GM19193 (cell line): Measurements from ENCODE around the gene ZXDC.

ENCODE experiments used
- POLR2A ChIP-seq: IDR thresholded peaks from 4 replicates; pipeline ENCODE4 v1.6.1; 2011; ENCODE audit not compliant: insufficient read depth, insufficient read length; ENCODE audit errors: extremely low read depth

ZXDC gene, protein sequence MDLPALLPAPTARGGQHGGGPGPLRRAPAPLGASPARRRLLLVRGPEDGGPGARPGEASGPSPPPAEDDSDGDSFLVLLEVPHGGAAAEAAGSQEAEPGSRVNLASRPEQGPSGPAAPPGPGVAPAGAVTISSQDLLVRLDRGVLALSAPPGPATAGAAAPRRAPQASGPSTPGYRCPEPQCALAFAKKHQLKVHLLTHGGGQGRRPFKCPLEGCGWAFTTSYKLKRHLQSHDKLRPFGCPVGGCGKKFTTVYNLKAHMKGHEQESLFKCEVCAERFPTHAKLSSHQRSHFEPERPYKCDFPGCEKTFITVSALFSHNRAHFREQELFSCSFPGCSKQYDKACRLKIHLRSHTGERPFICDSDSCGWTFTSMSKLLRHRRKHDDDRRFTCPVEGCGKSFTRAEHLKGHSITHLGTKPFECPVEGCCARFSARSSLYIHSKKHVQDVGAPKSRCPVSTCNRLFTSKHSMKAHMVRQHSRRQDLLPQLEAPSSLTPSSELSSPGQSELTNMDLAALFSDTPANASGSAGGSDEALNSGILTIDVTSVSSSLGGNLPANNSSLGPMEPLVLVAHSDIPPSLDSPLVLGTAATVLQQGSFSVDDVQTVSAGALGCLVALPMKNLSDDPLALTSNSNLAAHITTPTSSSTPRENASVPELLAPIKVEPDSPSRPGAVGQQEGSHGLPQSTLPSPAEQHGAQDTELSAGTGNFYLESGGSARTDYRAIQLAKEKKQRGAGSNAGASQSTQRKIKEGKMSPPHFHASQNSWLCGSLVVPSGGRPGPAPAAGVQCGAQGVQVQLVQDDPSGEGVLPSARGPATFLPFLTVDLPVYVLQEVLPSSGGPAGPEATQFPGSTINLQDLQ

DNA sequence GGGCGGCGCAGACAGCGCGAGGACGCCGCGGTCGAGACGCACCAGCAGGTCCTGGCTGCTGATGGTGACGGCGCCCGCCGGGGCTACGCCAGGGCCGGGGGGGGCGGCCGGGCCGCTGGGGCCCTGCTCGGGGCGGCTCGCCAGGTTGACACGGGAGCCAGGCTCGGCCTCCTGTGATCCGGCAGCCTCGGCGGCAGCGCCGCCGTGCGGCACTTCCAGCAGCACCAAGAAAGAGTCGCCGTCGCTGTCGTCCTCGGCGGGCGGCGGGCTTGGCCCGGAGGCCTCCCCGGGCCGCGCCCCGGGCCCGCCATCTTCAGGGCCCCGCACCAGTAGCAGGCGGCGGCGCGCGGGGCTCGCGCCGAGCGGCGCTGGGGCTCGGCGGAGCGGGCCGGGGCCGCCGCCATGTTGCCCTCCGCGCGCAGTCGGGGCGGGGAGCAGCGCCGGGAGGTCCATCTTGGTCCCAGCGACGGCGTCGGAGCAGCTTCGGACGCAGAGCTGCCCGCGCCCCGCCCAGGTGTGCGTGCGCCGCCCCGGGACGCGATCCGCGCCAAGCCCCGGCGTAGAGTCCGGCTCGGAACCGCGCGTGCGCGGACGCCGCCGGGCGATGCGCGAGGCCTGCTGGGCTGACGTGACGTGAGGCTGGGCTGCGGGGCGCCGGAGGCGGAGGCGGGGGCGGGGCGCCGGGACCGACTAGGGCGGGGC is at the start of gene ZXDC:
Gene ZXDC (minus strand): TSS at position 479 of the 702 bp plus-strand sequence. CDS start 26 bp downstream, at position 453.
- peak; percentile 88 for TF ChIP-seq POLR2A

DNA sequence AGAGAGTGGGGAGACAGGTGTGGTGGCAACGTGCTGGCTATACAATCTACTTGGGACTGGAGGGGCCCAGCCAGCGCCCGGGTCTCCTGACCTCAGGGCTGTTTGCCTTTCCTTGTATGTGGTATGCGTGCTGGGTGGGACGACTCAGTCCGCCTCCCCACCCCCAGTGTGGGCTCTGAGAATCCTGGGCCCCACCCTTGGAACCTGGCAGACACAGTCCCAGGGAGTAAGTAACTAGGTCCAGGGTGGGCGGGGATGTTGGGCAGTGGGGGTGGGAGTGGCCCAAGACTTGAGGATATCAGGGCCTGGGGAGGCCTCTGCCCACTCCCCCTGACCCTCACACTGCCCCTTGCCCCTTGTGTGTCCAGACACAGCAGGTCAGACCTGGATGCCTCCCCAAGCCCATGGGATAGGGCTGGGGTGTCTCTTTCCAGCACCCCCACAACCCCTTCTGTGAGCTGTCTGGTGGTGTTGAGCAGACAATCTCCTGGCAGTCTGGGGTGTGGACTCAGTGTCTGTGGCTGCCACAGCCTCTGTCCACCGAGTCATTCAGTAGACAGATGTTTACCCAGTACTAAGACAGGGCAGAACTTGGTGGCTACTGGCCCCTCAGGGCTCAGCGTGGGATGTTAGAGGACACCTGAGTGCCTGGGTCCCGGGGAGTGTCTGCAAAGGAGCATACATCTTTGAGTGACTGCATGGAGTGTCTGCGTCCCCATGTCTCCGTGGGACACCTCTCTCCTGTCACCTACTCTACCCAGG is 49.6 kb upstream of the ZXDC start:
- TF ChIP-seq POLR2A: no peak

DNA sequence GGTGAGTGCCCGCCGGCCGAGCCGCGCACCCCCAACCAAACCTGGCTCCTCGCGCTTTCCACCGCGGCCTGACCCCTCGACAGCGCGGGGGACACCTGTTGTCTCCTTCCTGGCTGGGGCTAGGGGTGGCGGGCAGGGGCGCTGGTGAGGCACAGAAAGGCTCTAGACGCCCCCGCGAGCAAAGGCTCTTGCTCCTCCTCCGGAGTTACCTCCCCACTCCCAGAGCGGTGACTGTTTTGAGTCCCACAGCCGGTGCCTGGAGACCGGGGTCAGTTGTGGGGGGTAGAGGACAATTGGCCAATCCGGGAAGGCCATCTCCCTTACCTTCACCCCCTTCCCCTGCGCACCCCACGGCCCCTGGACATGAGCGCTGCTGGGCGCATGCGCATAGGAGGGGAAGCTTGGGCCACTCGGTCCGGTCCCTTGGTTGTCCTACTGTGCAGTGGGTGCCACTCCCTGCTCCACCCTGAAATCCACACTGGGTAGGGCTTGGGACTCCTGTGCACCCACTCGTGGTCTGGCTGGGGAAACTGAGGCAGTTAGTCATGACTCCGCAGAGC is 48.8 kb upstream of the ZXDC start:
- no peak for TF ChIP-seq POLR2A

DNA sequence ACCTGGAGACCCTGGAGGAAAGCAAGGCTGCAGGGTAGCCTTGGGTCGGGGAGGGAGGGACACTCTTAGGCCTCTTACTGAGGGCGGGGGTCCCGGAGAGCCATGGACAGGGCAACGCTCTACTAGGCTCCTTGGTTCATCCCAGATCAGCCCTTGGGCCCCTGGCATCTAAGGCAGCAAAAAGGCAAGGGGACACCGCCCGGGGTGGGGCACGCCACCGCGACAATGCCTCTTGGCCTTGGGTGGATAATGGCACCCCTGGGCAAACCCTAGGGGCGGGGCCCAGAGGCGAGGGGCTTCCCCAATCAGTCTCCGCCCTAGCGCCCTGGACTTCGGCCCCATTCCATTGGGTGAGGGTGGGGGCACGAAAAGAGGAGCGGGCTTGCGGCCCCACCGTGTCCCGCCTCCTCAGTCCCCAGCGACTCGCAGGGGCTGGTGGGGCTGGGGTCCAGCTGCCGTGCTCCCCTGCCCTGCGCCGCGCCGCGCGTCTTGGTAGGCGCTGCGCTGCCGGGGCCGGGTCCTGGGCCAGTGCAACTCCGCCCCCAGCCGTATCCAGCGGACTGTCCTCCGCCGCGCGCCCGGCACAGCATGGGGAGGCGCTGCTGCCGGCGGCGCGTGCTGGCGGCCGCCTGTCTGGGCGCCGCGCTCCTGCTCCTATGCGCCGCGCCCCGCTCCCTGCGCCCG is 48.2 kb upstream of the ZXDC start, which contains the start of gene CHST13:
Gene CHST13 (plus strand): TSS at position 411 of the 684 bp plus-strand sequence. CDS start 178 bp downstream, at position 589.
- TF ChIP-seq POLR2A: no peak

DNA sequence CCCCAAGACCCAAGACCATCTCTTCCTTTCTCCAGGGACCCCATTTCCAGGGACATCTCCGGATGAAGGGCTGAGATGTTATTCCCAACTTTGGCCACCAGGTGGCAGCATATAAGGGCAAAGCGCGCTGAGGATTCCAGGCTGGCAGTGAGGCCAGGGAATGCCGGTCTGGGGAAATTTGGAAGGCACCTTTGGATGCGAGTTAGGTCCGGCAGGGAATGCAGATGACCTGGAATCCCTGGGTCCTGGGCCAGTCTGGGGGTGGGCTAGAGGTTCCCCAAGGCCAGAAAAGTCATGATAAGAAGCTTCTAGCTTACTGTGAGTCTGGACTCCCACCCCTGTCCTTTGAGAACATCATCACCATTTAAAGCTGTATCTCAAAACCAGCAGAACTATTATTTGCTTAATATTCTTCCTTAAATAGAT is 46.7 kb upstream of the ZXDC start:
- no peak for TF ChIP-seq POLR2A

DNA sequence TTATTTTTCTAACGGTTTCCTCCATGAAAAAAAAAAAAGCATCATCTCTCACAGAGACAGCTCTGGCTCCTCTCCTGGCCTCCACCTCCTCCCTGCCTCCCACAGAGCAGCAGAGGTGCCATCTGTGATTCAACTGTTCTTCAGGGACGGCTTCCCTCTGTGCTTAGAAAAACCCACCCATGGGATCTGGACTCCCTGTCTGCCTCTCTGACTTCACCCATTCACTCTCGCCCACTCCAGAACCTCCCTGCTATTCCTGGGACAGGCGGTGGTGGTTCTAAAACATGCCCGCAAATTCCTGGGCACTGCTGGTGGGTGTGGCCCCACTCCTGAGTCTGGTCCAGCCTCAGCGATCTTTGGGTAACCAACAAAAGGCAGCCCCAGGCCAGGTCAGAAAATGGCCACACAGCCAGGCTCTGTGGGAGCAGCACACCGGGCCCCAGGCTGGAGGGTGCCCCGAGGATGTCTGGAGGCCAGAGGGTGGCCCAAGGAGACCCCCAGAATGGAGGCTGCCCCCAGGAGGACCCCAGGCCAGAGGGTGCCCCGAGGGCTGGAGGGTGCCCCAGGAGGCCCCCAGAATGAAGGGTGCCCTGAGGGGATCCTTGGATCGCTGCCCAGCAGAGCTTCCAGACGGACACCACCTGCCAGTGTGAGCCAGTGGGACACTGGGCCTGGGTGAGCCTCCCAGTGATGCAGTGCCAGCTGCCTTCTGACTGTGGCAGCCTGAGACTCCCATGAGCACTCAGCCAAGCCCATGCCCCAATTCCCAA is 45.6 kb upstream of the ZXDC start:
- no peak for TF ChIP-seq POLR2A

DNA sequence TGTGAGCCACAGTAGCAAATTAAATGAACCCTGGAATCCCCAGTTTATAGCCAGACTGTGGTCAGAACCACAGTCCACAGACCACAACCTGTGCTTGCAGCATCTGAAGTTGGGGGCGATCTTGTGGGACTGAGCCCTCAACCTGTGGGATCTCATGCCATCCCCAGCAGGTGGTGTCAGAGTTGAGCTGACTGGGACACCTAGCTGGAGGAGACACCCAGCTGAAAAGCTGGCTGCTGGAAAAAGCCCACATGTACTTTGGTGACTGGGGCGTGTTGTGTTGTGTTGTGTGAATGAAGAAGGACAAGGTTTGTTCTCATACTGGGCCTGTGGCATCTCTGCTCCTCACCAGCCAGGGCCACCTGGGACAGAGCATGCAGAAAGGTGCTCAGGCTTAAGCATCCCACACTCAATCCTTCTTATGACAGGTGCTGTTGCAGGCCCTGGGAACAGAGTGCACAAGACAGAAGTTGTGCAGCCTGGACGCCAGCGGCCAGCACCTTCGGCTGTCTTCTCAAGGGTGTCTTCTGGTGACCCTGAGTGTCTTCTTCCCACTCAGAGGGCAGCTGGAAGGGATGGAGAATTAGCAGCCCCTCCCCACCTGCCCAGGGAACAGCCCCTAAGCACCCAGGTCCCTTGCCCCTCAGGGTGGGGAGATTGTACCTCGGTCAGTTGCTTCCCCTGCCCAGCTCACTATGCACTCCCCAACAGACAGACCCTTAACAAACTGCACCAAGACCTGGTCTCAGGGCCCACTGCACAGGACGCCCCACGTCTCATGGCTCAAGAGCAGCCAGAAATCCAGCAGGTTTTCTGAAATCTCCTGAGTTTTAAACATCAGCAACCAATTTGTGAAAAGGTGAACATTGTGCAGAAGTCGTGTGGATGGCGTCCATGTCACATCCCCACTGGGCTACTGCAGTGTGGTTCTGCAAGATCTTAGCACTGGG is 44.1 kb upstream of the ZXDC start:
- TF ChIP-seq POLR2A: no peak

DNA sequence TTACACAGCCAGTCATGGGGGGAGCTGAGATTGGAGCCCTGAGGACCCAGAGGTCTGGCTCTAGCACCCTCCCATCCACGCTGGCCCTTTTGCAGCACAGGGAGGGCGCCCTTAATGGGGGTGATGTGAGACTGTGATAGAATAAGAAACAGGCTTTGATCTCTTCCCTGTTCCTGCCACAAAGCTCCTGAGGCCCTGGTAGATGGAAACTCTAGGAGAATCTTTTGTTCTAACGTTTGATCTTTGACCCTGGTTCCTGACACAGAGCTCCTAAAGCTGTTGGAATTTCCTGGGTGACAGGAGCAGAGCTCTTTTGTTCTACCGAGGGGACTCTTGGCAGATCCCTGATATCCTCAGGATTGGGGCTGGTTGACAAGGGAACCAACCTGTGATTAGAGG is 43.1 kb upstream of the ZXDC start:
- no peak for TF ChIP-seq POLR2A

DNA sequence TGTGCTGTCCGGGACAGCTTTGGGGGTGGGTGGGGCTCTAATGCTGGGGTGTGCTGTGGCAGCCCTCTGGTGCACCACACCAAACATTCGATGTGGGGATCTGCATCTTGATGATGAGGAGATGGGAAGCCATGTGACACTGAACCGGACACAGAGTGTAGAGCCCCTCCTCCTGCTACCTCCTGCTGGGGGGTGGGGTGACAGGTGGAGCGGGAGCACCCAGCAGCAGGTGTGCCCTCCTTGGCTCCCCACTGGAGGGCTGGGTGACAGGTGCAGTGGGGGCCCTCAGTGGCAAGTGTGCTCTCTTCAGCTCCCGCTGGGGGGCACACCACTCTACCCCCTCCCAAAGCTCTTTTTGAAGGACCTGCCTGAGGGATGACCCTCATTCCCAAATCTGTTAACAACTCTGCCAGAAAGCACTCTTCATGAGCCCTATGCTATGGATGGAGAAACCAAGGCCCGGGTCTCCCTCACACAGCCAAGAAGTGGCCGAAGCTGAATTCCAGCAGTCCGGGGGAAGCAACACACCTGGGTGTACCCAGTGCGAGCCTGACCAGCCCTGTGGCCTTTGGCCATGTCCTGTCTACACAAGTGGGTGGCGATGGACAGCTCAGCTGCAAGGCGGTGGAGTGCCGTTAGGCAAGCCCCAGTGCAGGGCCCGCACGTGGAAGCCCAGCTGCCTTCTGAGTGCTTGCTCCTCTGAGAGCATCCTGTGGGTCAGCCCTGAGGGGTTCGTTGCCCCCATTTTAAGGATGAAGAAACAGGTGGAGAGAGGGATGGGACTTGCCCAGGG is 42.5 kb upstream of the ZXDC start:
- TF ChIP-seq POLR2A: no peak

DNA sequence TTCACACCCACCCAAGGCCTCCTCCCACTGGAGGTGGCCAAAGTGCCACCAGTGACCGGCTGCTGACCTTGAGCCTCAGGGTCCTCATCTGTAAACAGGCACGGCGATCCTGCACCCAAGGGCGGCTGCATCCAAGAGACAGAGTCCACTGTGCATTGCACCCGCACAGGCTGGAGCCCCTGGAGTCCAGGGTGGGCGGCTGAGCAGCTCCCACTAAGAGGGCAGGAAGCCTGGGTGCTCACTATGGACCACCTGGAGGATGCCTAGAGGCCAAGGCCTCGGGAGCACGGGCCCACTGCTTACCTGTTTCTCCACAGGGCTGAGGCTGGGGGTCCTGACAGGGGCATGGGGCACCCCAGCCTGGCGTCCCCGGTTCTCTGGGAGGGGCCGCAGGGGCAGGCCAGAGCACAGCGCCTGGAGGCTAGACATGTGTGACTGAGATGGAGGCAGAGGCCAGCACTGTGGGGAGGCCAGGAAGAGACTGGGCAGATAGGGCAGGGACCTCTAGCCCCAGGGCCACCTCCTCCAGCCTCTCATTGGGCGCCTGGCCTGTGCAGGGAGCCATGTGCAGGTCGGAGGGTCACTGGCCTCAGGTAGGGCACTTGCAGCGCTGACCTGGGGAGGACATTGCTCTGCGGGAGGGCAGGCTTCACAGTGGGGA is 41.7 kb upstream of the ZXDC start, which contains the start of gene UROC1:
Gene UROC1 (minus strand): TSS at position 483 of the 661 bp plus-strand sequence. CDS start 54 bp downstream, at position 429.
- no peak for TF ChIP-seq POLR2A
